HepG2 (cell line): ENCODE measurements around the gene TCERG1.

Experiments
- CC2D1A ChIP-seq: sonication (generic); formaldehyde crosslinking; IDR thresholded peaks from 2 replicates; pipeline ENCODE4 v1.8.1; 2023; ENCODE audit warnings: mild to moderate bottlenecking, missing genetic modification reagents
- CREB3 ChIP-seq: sonication (generic); formaldehyde crosslinking; IDR thresholded peaks from 2 replicates; pipeline ENCODE4 v1.5.0; 2020; ENCODE audit warnings: missing genetic modification reagents
- EP300 ChIP-seq, 3 experiments: sonication (generic) in 1 of 3; formaldehyde crosslinking in 1 of 3; IDR thresholded peaks; 2 replicates each; pipeline versions ENCODE4 v1.5.1 to v1.6.1; 2011 to 2020; ENCODE audit warnings: low read depth in 2 of 3, low read length in 2 of 3, borderline replicate concordance in 1 of 3, improper control_type of control experiment in 1 of 3, mild to moderate bottlenecking in 1 of 3, missing genetic modification reagents in 1 of 3, moderate library complexity in 1 of 3
- HDAC6 ChIP-seq: fragments of 200-600 bp; sonication (generic); IDR thresholded peaks from 2 replicates; pipeline ENCODE4 v1.7.0; 2017; ENCODE audit warnings: mild to moderate bottlenecking, antibody characterized with exemption, low read length, low read depth
- SMAD3 ChIP-seq: sonication (generic); formaldehyde crosslinking; IDR thresholded peaks from 2 replicates; pipeline ENCODE4 v1.4.0; 2020; ENCODE audit warnings: missing genetic modification reagents
- STAG1 ChIP-seq: sonication (generic); formaldehyde crosslinking; IDR thresholded peaks from 2 replicates; pipeline ENCODE4 v1.4.0; 2020; ENCODE audit warnings: missing genetic modification reagents
- TRIM24 ChIP-seq: sonication (generic); formaldehyde crosslinking; IDR thresholded peaks from 2 replicates; pipeline ENCODE4 v1.8.0; 2022; ENCODE audit warnings: mild to moderate bottlenecking, missing genetic modification reagents
- ZMYM2 ChIP-seq: sonication (generic); formaldehyde crosslinking; IDR thresholded peaks from 2 replicates; pipeline ENCODE4 v1.8.0; 2022; ENCODE audit warnings: mild to moderate bottlenecking, missing genetic modification reagents
- ZNF24 ChIP-seq: fragments of 450-650 bp; IDR thresholded peaks from 2 replicates; pipeline ENCODE4 v1.6.1; 2017; ENCODE audit warnings: antibody characterized with exemption, mild to moderate bottlenecking
- TF ChIP-seq, protein P1 (sequence below): sonication (generic); formaldehyde crosslinking; IDR thresholded peaks from 2 replicates; pipeline ENCODE4 v1.4.0; 2020; ENCODE audit warnings: missing genetic modification reagents
- TF ChIP-seq, protein P2 (sequence below): sonication (generic); formaldehyde crosslinking; IDR thresholded peaks from 2 replicates; pipeline ENCODE4 v1.9.0; 2021; ENCODE audit warnings: missing genetic modification reagents, borderline replicate concordance
- TF ChIP-seq, protein P3 (sequence below): sonication (generic); formaldehyde crosslinking; IDR thresholded peaks from 2 replicates; pipeline ENCODE4 v1.4.0; 2020; ENCODE audit warnings: missing genetic modification reagents

DNA sequence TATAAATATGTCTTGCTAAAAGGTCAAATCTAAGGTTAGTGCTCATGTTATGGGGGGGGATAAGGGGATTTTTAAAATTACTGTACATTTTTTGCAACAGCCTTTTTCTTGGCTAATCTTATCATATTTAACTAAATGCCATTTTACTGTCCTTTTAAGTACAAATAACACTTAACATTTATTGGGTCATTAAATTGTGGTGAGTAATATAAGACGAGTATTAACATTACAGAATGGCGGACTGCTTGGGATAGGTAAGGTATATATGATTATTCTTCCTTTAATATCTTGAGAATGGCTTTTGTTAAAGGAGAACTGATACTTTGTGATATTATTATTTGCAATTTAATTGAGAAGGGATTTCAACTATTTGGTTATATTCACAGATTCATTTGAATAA, 35.6 kb downstream of the TCERG1 start:
- TF ChIP-seq CC2D1A (CRISPR knock-in tag): no peak
- TF ChIP-seq ZNF24: no peak
- TF ChIP-seq SMAD3 (CRISPR knock-in tag): no peak
- TF ChIP-seq CREB3: no peak
- TF ChIP-seq, protein P1, sequence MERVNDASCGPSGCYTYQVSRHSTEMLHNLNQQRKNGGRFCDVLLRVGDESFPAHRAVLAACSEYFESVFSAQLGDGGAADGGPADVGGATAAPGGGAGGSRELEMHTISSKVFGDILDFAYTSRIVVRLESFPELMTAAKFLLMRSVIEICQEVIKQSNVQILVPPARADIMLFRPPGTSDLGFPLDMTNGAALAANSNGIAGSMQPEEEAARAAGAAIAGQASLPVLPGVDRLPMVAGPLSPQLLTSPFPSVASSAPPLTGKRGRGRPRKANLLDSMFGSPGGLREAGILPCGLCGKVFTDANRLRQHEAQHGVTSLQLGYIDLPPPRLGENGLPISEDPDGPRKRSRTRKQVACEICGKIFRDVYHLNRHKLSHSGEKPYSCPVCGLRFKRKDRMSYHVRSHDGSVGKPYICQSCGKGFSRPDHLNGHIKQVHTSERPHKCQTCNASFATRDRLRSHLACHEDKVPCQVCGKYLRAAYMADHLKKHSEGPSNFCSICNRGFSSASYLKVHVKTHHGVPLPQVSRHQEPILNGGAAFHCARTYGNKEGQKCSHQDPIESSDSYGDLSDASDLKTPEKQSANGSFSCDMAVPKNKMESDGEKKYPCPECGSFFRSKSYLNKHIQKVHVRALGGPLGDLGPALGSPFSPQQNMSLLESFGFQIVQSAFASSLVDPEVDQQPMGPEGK (CRISPR knock-in tag): no peak
- no peak for TF ChIP-seq EP300 (IDR thresholded peaks at IDR 0.05; ENCODE audit: low read depth in 2 of 2, low read length in 2 of 2)
- no peak for TF ChIP-seq EP300 (CRISPR knock-in tag; IDR thresholded peaks at IDR 0.05; ENCODE audit: borderline replicate concordance)
- no peak for TF ChIP-seq TRIM24 (CRISPR knock-in tag)
- TF ChIP-seq STAG1 (CRISPR knock-in tag): no peak
- TF ChIP-seq, protein P2, sequence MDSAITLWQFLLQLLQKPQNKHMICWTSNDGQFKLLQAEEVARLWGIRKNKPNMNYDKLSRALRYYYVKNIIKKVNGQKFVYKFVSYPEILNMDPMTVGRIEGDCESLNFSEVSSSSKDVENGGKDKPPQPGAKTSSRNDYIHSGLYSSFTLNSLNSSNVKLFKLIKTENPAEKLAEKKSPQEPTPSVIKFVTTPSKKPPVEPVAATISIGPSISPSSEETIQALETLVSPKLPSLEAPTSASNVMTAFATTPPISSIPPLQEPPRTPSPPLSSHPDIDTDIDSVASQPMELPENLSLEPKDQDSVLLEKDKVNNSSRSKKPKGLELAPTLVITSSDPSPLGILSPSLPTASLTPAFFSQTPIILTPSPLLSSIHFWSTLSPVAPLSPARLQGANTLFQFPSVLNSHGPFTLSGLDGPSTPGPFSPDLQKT (CRISPR knock-in tag): no peak
- TF ChIP-seq, protein P3, sequence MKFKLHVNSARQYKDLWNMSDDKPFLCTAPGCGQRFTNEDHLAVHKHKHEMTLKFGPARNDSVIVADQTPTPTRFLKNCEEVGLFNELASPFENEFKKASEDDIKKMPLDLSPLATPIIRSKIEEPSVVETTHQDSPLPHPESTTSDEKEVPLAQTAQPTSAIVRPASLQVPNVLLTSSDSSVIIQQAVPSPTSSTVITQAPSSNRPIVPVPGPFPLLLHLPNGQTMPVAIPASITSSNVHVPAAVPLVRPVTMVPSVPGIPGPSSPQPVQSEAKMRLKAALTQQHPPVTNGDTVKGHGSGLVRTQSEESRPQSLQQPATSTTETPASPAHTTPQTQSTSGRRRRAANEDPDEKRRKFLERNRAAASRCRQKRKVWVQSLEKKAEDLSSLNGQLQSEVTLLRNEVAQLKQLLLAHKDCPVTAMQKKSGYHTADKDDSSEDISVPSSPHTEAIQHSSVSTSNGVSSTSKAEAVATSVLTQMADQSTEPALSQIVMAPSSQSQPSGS (CRISPR knock-in tag): no peak
- no peak for TF ChIP-seq HDAC6
- TF ChIP-seq ZMYM2 (CRISPR knock-in tag): no peak
